22Rv1 (cell line): ENCODE results near the gene TNFRSF25.

Experiments
- ZFX ChIP-seq: fragments of 450-650 bp; IDR thresholded peaks from 2 replicates; pipeline ENCODE4 v1.6.1; 2017; ENCODE audit warnings: antibody characterized with exemption, borderline replicate concordance
- TF ChIP-seq, protein P1 (sequence below): fragments of 450-650 bp; IDR thresholded peaks from 2 replicates; pipeline ENCODE4 v1.5.1; 2017; ENCODE audit warnings: mild to moderate bottlenecking

GRCh38 chr1:6443339-6444115 is 22.4 kb downstream of the TNFRSF25 start:
- TF ChIP-seq, protein P1, sequence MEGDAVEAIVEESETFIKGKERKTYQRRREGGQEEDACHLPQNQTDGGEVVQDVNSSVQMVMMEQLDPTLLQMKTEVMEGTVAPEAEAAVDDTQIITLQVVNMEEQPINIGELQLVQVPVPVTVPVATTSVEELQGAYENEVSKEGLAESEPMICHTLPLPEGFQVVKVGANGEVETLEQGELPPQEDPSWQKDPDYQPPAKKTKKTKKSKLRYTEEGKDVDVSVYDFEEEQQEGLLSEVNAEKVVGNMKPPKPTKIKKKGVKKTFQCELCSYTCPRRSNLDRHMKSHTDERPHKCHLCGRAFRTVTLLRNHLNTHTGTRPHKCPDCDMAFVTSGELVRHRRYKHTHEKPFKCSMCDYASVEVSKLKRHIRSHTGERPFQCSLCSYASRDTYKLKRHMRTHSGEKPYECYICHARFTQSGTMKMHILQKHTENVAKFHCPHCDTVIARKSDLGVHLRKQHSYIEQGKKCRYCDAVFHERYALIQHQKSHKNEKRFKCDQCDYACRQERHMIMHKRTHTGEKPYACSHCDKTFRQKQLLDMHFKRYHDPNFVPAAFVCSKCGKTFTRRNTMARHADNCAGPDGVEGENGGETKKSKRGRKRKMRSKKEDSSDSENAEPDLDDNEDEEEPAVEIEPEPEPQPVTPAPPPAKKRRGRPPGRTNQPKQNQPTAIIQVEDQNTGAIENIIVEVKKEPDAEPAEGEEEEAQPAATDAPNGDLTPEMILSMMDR, result no peak
- TF ChIP-seq ZFX, result no peak
